ENCODE results near the gene SEMA4F. TPM values are rescaled to one million over a fixed set of nuclear protein-coding genes. Genes with fewer than 3 reads are reported as not detected.

Gene SEMA4F
- total RNA-seq, 1 donor from 2014 or later = 5.9 TPM

- intact Hi-C loops (cut with micrococcal nuclease) = no loop called here
Observed at GRCh38 chr2:74703373-74703772, 49.3 kb downstream of the SEMA4F start.

GRCh38 chr2:74704216-74704615 lies 50.2 kb downstream of the SEMA4F start:
- intact Hi-C loops (cut with micrococcal nuclease) = no loop called here

- intact Hi-C loops (cut with micrococcal nuclease) = no loop called here
Observed at GRCh38 chr2:74706741-74707140, 52.7 kb downstream of the SEMA4F start.

GRCh38 chr2:74707837-74708236 lies 53.8 kb downstream of the SEMA4F start:
- intact Hi-C loops (cut with micrococcal nuclease) = no loop called here

GRCh38 chr2:74708296-74708695 lies 54.2 kb downstream of the SEMA4F start:
- intact Hi-C loops (cut with micrococcal nuclease) = no loop called here

GRCh38 chr2:74708883-74709282 lies 54.8 kb downstream of the SEMA4F start:
- intact Hi-C loops (cut with micrococcal nuclease) = no loop called here

GRCh38 chr2:74712223-74713053 lies 58.4 kb downstream of the SEMA4F start:
- intact Hi-C loops (cut with micrococcal nuclease) = no loop called here

GRCh38 chr2:74714691-74715080 lies 60.6 kb downstream of the SEMA4F start:
- intact Hi-C loops (cut with micrococcal nuclease) = loop anchor here (1.0 kb wide), 2 partner anchors 122 to 162 kb away; no protein-coding TSS in a partner anchor

GRCh38 chr2:74715081-74715791 lies 61.2 kb downstream of the SEMA4F start:
- intact Hi-C loops (cut with micrococcal nuclease) = loop anchor here (1.0 kb wide), 2 partner anchors 121 to 161 kb away; no protein-coding TSS in a partner anchor

- intact Hi-C loops (cut with micrococcal nuclease) = loop anchor here (1.0 kb wide), 2 partner anchors 120 to 160 kb away; no protein-coding TSS in a partner anchor
Observed at GRCh38 chr2:74715880-74716279, 61.8 kb downstream of the SEMA4F start.

- intact Hi-C loops (cut with micrococcal nuclease) = no loop called here
Observed at GRCh38 chr2:74719066-74719465, 65.0 kb downstream of the SEMA4F start.

GRCh38 chr2:74721316-74721715 lies 67.3 kb downstream of the SEMA4F start:
- intact Hi-C loops (cut with micrococcal nuclease) = no loop called here

GRCh38 chr2:74724496-74724895 lies 70.4 kb downstream of the SEMA4F start:
- intact Hi-C loops (cut with micrococcal nuclease) = no loop called here

GRCh38 chr2:74725287-74725686 lies 71.2 kb downstream of the SEMA4F start:
- intact Hi-C loops (cut with micrococcal nuclease) = no loop called here

- intact Hi-C loops (cut with micrococcal nuclease) = no loop called here
Observed at GRCh38 chr2:74728842-74729241, 74.8 kb downstream of the SEMA4F start.

GRCh38 chr2:74730530-74730929 lies 76.5 kb downstream of the SEMA4F start:
- intact Hi-C loops (cut with micrococcal nuclease) = no loop called here

Other genes starting within 250 kb of the SEMA4F start
- 1.0 and 1.5 TPM in 2 replicates for gene C2orf81, start 232.6 kb upstream of the SEMA4F start, total RNA-seq
- gene WDR54, start 232.5 kb upstream of the SEMA4F start, total RNA-seq = 56.9 and 60.3 TPM in 2 replicates
- 0.36 and 0.52 TPM in 2 replicates for gene RTKN, start 212.3 kb upstream of the SEMA4F start, total RNA-seq
- 29.4 and 31.7 TPM in 2 replicates for gene INO80B, start 199.2 kb upstream of the SEMA4F start, total RNA-seq
- gene WBP1, start 195.8 kb upstream of the SEMA4F start, total RNA-seq = 46.8 and 47.6 TPM in 2 replicates
- 68.3 and 74.8 TPM in 2 replicates for gene MOGS, start 188.9 kb upstream of the SEMA4F start, total RNA-seq
- gene MRPL53, start 181.6 kb upstream of the SEMA4F start, total RNA-seq = 105 TPM in 2 replicates
- gene CCDC142, start 171.2 kb upstream of the SEMA4F start, total RNA-seq = 30.4 and 32.0 TPM in 2 replicates
- gene TTC31, start 171.2 kb upstream of the SEMA4F start, total RNA-seq = 43.4 and 43.9 TPM in 2 replicates
- gene LBX2, start 154.6 kb upstream of the SEMA4F start, total RNA-seq = 0.39 and 0.50 TPM in 2 replicates
- gene PCGF1, start 146.6 kb upstream of the SEMA4F start, total RNA-seq = 31.2 and 32.8 TPM in 2 replicates
- 1.1 and 1.2 TPM in 2 replicates for gene TLX2, start 139.8 kb upstream of the SEMA4F start, total RNA-seq
- gene DQX1, start 128.0 kb upstream of the SEMA4F start, total RNA-seq = 0.80 and 1.1 TPM in 2 replicates
- gene AUP1, start 124.5 kb upstream of the SEMA4F start, total RNA-seq = 148 and 150 TPM in 2 replicates
- gene HTRA2, start 124.3 kb upstream of the SEMA4F start, total RNA-seq = 48.1 and 49.7 TPM in 2 replicates
- gene LOXL3, start 100.3 kb upstream of the SEMA4F start, total RNA-seq = 1.00 and 1.9 TPM in 2 replicates
- 50.4 and 52.5 TPM in 2 replicates for gene DOK1, start 99.5 kb upstream of the SEMA4F start, total RNA-seq
- gene M1AP, start 5.9 kb upstream of the SEMA4F start, total RNA-seq = 0.09 TPM in 1 of 2 replicates, not detected in the other
- 34.2 and 37.0 TPM in 2 replicates for gene HK2, start 179.9 kb downstream of the SEMA4F start, total RNA-seq

Measured in T-helper 2 cell treated with Interferon-gamma antibody and Interleukin-4, amounts not matched to agents 100 ng/mL and 5 ng/mL, for 36 hours (primary cell).